SK-MEL-5 (cell line): Measurements from ENCODE around the gene ALDH1L1. TPM values are rescaled to one million over a fixed set of nuclear protein-coding genes. Genes with fewer than 3 reads are reported as not detected.

Experiments
- DNase-seq: peaks from one replicate; pipeline ENCODE4 v3.0.0-alpha.2; 2016; ENCODE audit warnings: low read depth, low spot score
- in situ Hi-C: cut with HindIII; loops from 2 replicates; pipeline ENCODE4 v1.10.0; 2016; ENCODE audit warnings: low sequenced_read_pairs, high pct_unique_total_duplicates, low pct_unique_long_range_greater_than_20kb
- total RNA-seq: library from RNA; depleted of rRNA; stranded (reverse); fragments of >200 nt; shearing (Covaris generic); gene quantifications from 2 replicates; pipeline ENCODE4 v1.2.3, GENCODE V29; 2014

The ALDH1L1 gene
- total RNA-seq, 1 experiment from 2014 or later = 1.1 TPM

DNA sequence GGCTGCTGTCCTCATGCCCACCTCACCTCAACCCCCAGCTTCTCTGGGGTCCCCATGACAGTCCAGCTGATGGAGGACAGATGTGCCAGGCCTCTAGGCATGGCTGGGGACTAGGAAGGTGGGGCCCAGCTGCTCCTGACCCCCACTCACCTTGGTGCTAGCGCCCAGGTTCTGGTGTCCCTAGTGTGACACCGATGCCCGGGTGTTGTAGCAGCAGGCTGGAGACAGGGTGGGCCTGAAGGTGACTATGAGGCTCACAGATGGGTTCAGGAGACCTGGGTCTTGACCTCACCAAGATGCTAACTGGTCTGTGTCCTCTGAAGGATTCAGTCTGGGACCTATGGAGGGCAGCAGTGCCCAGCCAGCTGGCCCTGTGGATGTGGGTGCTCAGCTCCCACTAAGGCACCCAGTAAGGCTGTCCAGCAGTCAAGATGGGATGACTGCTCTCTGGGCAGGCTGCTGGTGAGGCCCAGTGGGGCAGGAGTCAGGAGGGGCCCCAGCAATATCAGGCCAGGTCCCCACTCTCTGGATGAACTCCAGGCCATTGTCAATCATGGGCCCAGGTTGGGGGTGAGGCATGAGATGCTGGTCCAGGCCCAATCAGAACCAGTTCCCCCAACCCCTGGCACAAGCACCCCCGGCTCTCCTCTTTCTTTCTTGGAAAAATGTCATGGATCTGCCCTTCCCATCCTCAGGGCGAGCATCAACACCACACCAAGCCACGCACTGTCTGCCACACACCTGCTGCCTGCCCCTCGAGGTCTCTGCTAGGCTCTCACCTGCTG lies 33.0 kb downstream of the ALDH1L1 start:
- no peak for DNase-seq
- in situ Hi-C loops = no loop called here

DNA sequence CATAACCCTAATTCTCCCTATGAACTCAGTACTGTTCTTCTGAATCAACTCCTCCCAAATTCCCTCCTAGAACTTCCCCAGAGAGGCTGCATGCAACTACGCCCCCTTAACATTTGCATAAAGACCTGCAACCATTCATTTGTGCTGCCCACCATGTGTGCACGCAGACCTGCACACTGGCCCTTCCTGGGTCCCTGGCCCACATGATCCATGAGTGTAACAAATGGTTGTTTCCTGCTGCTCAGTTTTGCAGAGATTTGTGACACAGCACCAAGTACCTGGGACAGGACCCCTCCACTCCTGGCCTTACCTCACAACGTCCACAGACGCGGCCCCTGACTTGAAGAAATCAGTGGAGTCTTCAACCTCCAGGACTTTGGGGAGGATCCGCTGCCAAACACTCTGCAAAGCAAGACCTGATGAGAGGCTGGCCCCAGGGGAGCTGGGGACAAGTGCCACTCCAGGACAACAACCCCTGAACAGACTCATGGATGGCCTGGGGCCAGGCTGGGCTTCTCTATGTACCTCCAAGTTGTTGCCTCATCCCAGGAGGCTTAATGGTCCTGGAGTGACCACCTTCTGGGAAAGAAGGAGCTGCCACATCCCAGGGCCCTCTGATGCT lies 33.8 kb downstream of the ALDH1L1 start:
- DNase-seq = no peak
- in situ Hi-C loops = no loop called here

GRCh38 chr3:126146034-126146433 lies 34.4 kb downstream of the ALDH1L1 start:
- no peak for DNase-seq

DNA sequence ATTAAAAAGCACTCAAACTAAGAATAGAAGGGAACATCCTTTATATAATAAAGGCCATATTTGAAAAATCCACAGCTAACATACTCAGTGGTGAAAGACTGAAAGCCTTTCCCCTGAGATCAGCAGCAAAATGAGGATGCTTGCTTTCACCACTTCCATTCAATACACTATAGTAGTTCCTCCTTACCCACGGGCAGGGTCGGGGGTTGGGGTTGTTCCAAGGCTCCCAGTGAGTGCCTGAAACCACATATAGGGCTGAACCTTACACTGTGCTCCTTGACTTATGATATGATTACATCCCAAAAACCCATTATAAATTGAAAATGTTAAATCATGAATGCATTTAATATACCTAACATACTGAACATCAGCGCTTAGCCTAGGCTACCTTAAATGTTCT lies 37.7 kb downstream of the ALDH1L1 start:
- in situ Hi-C loops = no loop called here

More at GRCh38 chr3:126146034-126146433, 34.4 kb downstream of the ALDH1L1 start:
- in situ Hi-C loops = no loop called here

GRCh38 chr3:126137490-126138130 lies 42.8 kb downstream of the ALDH1L1 start:
- in situ Hi-C loops = no loop called here

More for the DNA sequence above, 37.7 kb downstream of the ALDH1L1 start:
- no peak for DNase-seq

GRCh38 chr3:126136428-126137220 lies 43.8 kb downstream of the ALDH1L1 start:
- DNase-seq = no peak
- in situ Hi-C loops = no loop called here

More at GRCh38 chr3:126137490-126138130, 42.8 kb downstream of the ALDH1L1 start:
- DNase-seq = no peak

- in situ Hi-C loops = no loop called here
- DNase-seq = no peak
These were observed 44.8 kb downstream of the ALDH1L1 start for GRCh38 chr3:126135406-126136076.

DNA sequence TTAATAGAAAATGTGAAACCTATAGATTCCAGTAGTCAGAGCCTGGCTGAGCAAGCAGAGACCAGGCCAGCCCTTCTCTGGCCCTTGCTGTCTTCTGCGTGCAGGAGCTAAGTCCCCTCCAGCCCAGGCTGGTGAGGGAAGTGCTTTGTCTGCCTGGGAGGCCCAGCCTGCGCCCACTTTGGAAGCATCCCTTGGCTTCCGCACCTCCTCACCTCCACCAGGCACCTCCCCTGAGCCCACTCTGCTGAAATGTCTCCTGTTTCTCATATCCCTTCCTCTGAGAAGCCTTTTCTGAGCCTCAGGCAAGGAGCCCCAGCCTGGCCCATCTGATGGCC lies 45.3 kb downstream of the ALDH1L1 start:
- in situ Hi-C loops = no loop called here
- DNase-seq = no peak

DNA sequence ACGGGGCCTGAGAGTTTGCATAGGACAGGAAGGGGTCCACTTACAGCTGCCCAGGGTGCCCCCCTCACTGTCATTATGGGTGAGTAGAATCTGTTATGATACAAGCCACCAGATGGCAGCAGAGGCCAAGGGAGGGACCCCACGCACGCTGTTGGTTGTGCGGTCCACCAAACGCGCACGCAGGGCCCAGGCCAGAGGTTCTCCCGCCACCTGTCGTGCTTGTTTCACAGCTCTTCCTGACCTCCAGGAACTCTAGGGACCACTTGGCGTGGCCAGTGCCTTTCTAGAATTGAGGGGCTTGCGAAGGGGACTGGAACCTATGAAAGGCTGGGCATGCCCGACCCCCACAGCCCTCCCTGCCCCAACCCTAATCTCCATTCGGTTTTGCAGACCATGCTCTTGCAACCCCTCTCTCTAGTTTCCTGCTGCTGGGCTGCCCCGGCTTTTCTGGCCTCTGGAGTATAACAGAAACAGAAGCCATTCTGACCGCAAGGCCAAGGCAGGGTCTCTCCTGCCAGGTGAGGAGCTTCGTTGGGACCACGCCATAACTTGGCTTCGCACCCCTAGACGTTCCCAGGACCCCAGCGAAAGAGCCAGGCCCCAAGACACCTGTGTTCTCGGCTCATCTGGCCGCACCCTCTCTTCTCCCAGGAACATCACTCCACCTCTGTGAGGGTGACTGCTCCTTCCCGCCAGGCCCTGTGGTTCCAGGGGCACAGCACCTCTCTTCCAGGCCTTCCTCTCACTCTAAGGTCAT lies 46.0 kb downstream of the ALDH1L1 start:
- peak; percentile 69 for DNase-seq
- in situ Hi-C loops = no loop called here

DNA sequence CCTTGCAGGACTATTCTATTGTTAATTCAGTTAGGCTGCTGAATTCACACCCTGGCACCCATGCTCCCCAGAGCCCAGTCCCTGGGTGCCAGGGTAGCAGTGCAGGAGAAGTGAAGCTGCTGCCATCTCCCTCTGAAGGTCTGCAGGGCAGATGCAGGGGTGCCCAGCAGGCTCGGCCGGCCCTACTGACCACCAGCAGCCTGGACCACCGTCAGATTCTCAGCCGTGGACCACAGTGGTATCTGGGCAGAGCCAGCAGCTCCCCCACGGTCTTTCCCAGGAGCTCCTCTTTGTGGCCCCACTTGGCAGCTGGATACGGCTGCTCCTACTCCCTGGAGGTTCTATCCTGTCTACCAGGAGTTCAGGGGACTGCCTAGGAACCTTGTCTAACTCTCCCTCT lies 46.8 kb downstream of the ALDH1L1 start:
- in situ Hi-C loops = no loop called here
- no peak for DNase-seq

DNA sequence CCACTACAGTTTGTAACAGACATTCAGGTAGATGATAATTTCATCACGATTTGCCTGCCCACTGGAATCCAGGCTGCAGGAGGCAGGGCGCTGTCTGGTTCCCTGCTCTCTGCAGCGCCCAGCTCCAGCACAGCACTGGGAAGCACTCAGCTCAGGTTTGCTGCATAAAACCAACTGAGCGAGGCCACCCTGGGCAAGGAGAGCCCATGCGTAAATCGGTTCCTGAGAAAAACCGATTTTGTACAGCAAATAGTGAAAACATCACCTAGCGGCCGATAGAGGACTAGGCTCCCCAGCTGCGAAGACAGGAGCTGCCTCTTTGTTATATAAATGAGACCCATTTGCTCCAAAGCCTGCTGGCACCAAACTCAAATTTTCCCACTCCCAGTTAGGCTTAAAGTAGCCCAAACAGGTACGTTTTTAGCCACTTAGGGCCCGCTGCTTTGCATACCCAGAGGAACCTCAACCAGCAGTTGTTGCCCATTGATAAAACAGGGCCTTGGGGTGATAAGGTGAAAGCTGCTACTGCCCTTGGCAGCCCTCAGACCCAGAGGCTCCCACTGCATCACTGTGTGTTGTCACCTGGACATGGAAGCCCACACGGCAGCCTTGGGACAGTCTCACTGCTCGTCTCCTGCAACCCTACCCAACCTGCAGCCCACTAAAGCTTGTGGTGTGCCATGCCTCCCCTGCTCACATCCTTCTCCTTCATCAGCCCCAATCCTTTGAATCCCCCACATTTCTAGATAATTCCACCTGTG lies 47.5 kb downstream of the ALDH1L1 start:
- in situ Hi-C loops = no loop called here

GRCh38 chr3:126131881-126132750 lies 48.3 kb downstream of the ALDH1L1 start:
- no peak for DNase-seq
- in situ Hi-C loops = no loop called here

More for the DNA sequence above, 47.5 kb downstream of the ALDH1L1 start:
- peak; percentile 61 for DNase-seq

DNA sequence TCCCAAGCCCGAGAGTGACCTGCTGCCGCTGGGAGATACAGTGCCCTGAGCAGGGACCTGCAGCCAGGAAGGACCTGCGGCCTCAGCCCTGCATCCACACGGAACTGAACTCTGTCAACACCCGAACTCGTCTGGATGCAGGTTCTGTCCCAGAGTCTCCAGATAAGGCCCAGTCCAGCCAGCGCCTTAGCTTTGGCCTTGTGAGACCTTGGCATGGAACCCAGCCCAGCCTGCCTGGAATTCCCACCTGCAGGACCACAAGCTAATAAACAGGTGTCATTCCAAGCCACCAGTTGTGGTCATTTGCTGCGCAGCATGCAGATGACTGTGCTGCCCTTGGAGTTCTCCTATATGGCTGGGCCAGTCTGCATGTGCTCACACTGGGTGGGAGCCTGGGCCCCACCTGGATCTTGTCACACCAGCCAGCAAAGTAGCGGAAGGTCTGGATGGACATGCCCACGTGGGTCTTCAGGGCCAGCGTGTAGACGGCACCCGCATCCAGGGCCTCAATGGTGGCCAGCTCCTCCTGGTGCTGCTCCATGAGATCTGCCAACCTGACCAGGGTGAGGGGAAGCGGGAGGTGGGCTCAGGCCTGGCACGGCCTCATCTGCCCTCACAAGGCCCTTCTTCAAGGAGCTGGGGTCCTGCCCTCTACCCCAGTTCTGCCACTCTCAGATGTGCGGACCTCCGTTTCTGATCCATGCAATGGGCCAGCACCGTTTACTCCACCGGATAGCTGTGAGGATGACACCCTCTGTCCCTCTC lies 49.2 kb downstream of the ALDH1L1 start:
- in situ Hi-C loops = no loop called here
- DNase-seq = no peak

DNA sequence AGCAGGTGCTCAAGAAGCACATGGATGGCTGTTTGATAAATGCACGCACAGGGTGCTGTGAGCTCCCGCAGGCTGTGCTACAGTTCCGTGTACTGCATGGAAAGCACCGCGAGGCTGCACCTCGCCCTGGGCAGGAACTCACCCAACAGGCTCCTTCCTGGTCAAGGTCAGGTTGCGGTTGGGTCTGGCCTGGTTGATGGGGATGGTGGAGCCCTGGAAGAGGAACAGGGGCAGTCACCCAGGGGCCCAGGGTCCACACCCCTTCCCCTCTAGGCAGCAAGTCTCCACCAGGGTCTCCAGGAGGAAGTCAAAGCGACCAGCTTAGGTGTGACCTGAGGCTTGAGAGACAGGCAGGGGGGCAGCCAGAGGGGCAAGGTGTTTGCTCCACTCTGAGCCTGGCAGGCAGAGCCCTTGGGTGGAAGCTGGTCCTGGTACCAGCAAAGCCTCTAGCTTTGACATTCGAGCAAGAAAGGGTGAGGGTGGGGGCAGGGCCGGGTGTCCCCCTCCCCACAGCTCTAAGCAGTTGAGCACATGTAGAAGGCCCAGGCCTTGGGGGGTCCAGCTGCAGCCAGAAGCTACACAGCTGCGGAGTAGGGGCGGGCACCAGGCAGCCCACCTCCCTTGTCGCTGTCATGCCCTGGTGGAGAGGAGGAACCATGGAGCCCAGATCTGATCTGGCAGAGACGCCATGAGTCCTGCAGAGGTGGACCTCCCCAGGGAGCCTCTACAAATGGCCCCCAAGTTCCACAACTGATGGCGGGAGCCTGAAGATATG lies 50.1 kb downstream of the ALDH1L1 start:
- DNase-seq = no peak
- in situ Hi-C loops = no loop called here
